ENCODE results near the gene RIT1. TPM values are rescaled to one million over a fixed set of nuclear protein-coding genes. Genes with fewer than 3 reads are reported as not detected.

Gene RIT1
- total RNA-seq, 1 donor from 2014 or later: 19.0 TPM

- no peak for DNase-seq
- Histone ChIP-seq H3K27me3 (ENCODE audit: low read depth) (no peaks in the 10 kb centered on the region), H3K36me3 (peaks cover 15% of the 10 kb centered on the region), H3K4me1 (peaks cover 6% of the 10 kb centered on the region), H3K4me3 (no peak overlapping the region), H3K27ac (replicated peaks) (no peak overlapping the region), H3K9me3 (replicated peaks) (no peaks in the 10 kb centered on the region)
- intact Hi-C loops (cut with micrococcal nuclease): no loop called here
- TF ChIP-seq CTCF (IDR thresholded peaks at IDR 0.05; ENCODE audit: borderline replicate concordance): no peak
Measured at GRCh38 chr1:155884982-155885381, 26.2 kb downstream of the RIT1 start.

- intact Hi-C loops (cut with micrococcal nuclease): no loop called here
- Histone ChIP-seq H3K9me3 (replicated peaks) (no peaks in the 10 kb centered on the region), H3K36me3 (peaks cover 15% of the 10 kb centered on the region), H3K4me1 (no peaks in the 10 kb centered on the region), H3K4me3 (no peak overlapping the region), H3K27ac (replicated peaks) (no peak overlapping the region), H3K27me3 (ENCODE audit: low read depth) (no peaks in the 10 kb centered on the region)
- no peak for DNase-seq
- no peak for TF ChIP-seq CTCF (IDR thresholded peaks at IDR 0.05; ENCODE audit: borderline replicate concordance)
Measured at GRCh38 chr1:155884031-155884960, 26.9 kb downstream of the RIT1 start.

GRCh38 chr1:155882766-155883165 is 28.4 kb downstream of the RIT1 start:
- no peak for TF ChIP-seq CTCF (IDR thresholded peaks at IDR 0.05; ENCODE audit: borderline replicate concordance)

GRCh38 chr1:155882235-155882634 is 28.9 kb downstream of the RIT1 start:
- no peak overlapping the region for H3K4me3 ChIP-seq
- intact Hi-C loops (cut with micrococcal nuclease): no loop called here
- H3K36me3 ChIP-seq: peaks cover 15% of the 10 kb centered on the region

More at GRCh38 chr1:155882766-155883165, 28.4 kb downstream of the RIT1 start:
- H3K27ac ChIP-seq (replicated peaks): no peak overlapping the region
- H3K9me3 ChIP-seq (replicated peaks): no peaks in the 10 kb centered on the region
- no peak for DNase-seq
- intact Hi-C loops (cut with micrococcal nuclease): no loop called here
- no peaks in the 10 kb centered on the region for H3K27me3 ChIP-seq (ENCODE audit: low read depth)
- H3K36me3 ChIP-seq: peaks cover 15% of the 10 kb centered on the region
- no peaks in the 10 kb centered on the region for H3K4me1 ChIP-seq
- no peak overlapping the region for H3K4me3 ChIP-seq

GRCh38 chr1:155880950-155881349 is 30.2 kb downstream of the RIT1 start:
- no peak for DNase-seq
- no peaks in the 10 kb centered on the region for H3K4me1 ChIP-seq
- H3K27me3 ChIP-seq (ENCODE audit: low read depth): no peaks in the 10 kb centered on the region
- intact Hi-C loops (cut with micrococcal nuclease): no loop called here
- no peak for TF ChIP-seq CTCF (IDR thresholded peaks at IDR 0.05; ENCODE audit: borderline replicate concordance)
- no peak overlapping the region for H3K4me3 ChIP-seq
- H3K9me3 ChIP-seq (replicated peaks): no peaks in the 10 kb centered on the region
- H3K36me3 ChIP-seq: peaks cover 15% of the 10 kb centered on the region
- no peak overlapping the region for H3K27ac ChIP-seq (replicated peaks)

More at GRCh38 chr1:155882235-155882634, 28.9 kb downstream of the RIT1 start:
- no peaks in the 10 kb centered on the region for H3K4me1 ChIP-seq
- no peak for DNase-seq
- no peaks in the 10 kb centered on the region for H3K9me3 ChIP-seq (replicated peaks)
- H3K27me3 ChIP-seq (ENCODE audit: low read depth): no peaks in the 10 kb centered on the region
- TF ChIP-seq CTCF (IDR thresholded peaks at IDR 0.05; ENCODE audit: borderline replicate concordance): no peak
- H3K27ac ChIP-seq (replicated peaks): no peak overlapping the region
